H9 (cell line): Measurements from ENCODE around the gene NECTIN1. TPM values are rescaled to one million over a fixed set of nuclear protein-coding genes. Genes with fewer than 3 reads are reported as not detected.

ENCODE experiments used
- DNase-seq: peaks from one replicate; pipeline ENCODE4 v3.0.0-alpha.2; 2017
- H2AFZ ChIP-seq: one replicate; pipeline ENCODE4 v1.6.1; 2013; ENCODE audit warnings: mild to moderate bottlenecking, low read length, control low read depth, moderate library complexity
- H2AK5ac ChIP-seq: 2 replicates; pipeline ENCODE4 v1.6.1; 2013; ENCODE audit warnings: low read length, control low read depth, mixed read lengths; ENCODE audit not compliant: insufficient read length
- H2BK120ac ChIP-seq: one replicate; pipeline ENCODE4 v1.6.1; 2013; ENCODE audit warnings: low read depth, mild to moderate bottlenecking, low read length, control low read depth, inconsistent platforms; ENCODE audit not compliant: poor library complexity, severe bottlenecking
- H2BK12ac ChIP-seq: 2 replicates; pipeline ENCODE4 v1.6.1; 2013; ENCODE audit warnings: low read length, control low read depth, mixed read lengths, low read depth; ENCODE audit not compliant: insufficient read length
- H2BK15ac ChIP-seq: 2 replicates; pipeline ENCODE4 v1.6.1; 2013; ENCODE audit warnings: low read depth, low read length, control low read depth
- H2BK20ac ChIP-seq: one replicate; pipeline ENCODE4 v1.6.1; 2013; ENCODE audit warnings: low read depth, mild to moderate bottlenecking, low read length, control low read depth, inconsistent platforms; ENCODE audit not compliant: poor library complexity, severe bottlenecking
- H2BK5ac ChIP-seq: 2 replicates; pipeline ENCODE4 v1.6.1; 2013; ENCODE audit warnings: low read length, control low read depth, mixed read lengths; ENCODE audit not compliant: insufficient read length
- H3K14ac ChIP-seq: 2 replicates; pipeline ENCODE4 v1.6.1; 2013; ENCODE audit warnings: low read length, control low read depth; ENCODE audit not compliant: insufficient read depth
- H3K18ac ChIP-seq: 2 replicates; pipeline ENCODE4 v1.6.1; 2013; ENCODE audit warnings: low read depth, mild to moderate bottlenecking, mixed read lengths, low read length, control low read depth; ENCODE audit not compliant: insufficient read length
- H3K23ac ChIP-seq: 2 replicates; pipeline ENCODE4 v1.6.1; 2013; ENCODE audit warnings: low read length, control low read depth, mixed read lengths, low read depth; ENCODE audit not compliant: insufficient read length
- H3K23me2 ChIP-seq: 2 replicates; pipeline ENCODE4 v1.6.1; 2013; ENCODE audit warnings: low read depth, mild to moderate bottlenecking, mixed read lengths, low read length, control low read depth; ENCODE audit not compliant: insufficient read length, poor library complexity, severe bottlenecking
- H3K27ac ChIP-seq: 2 replicates; pipeline ENCODE4 v1.5.1; 2013; ENCODE audit warnings: low read length, control low read depth, mixed read lengths, low read depth; ENCODE audit not compliant: insufficient read length
- H3K27me3 ChIP-seq: 2 replicates; pipeline ENCODE4 v1.6.1; 2013; ENCODE audit warnings: low read length, control low read depth, inconsistent platforms; ENCODE audit not compliant: insufficient read depth
- H3K4ac ChIP-seq: 2 replicates; pipeline ENCODE4 v1.6.1; 2013; ENCODE audit warnings: low read depth, mild to moderate bottlenecking, control low read depth, inconsistent platforms, low read length, moderate library complexity
- H3K4me1 ChIP-seq: 2 replicates; pipeline ENCODE4 v1.6.1; 2013; ENCODE audit warnings: low read length, control low read depth, inconsistent platforms; ENCODE audit not compliant: insufficient read depth
- H3K4me2 ChIP-seq: 2 replicates; pipeline ENCODE4 v1.6.1; 2013; ENCODE audit warnings: low read length, control low read depth, mixed read lengths; ENCODE audit not compliant: insufficient read length, insufficient read depth
- H3K56ac ChIP-seq: 2 replicates; pipeline ENCODE4 v1.6.1; 2013; ENCODE audit warnings: low read depth, mild to moderate bottlenecking, mixed read lengths, low read length, control low read depth; ENCODE audit not compliant: insufficient read length
- H3K79me1 ChIP-seq: 2 replicates; pipeline ENCODE4 v1.6.1; 2013; ENCODE audit warnings: low read depth, mild to moderate bottlenecking, moderate library complexity, low read length, control low read depth, inconsistent platforms; ENCODE audit not compliant: insufficient read depth, poor library complexity, severe bottlenecking
- H3K79me2 ChIP-seq: 2 replicates; pipeline ENCODE4 v1.6.1; 2013; ENCODE audit warnings: low read length, control low read depth, inconsistent platforms; ENCODE audit not compliant: insufficient read depth
- H3K9ac ChIP-seq: 2 replicates; pipeline ENCODE4 v1.6.1; 2013; ENCODE audit warnings: low read length, control low read depth, mixed read lengths; ENCODE audit not compliant: insufficient read length; ENCODE audit errors: extremely low read depth
- H3K9me3 ChIP-seq: one replicate; pipeline ENCODE4 v1.6.1; 2013; ENCODE audit warnings: low read depth, low read length, inconsistent platforms; ENCODE audit not compliant: control insufficient read depth
- H3T11ph ChIP-seq: one replicate; pipeline ENCODE4 v1.6.1; 2013; ENCODE audit warnings: mild to moderate bottlenecking, low read length, control low read depth, inconsistent platforms
- H4K20me1 ChIP-seq: one replicate; pipeline ENCODE4 v1.6.1; 2013; ENCODE audit not compliant: control insufficient read depth, insufficient read length, insufficient read depth
- H4K5ac ChIP-seq: 2 replicates; pipeline ENCODE4 v1.6.1; 2013; ENCODE audit warnings: low read depth, mild to moderate bottlenecking, mixed read lengths, low read length, control low read depth; ENCODE audit not compliant: insufficient read length
- H4K8ac ChIP-seq: replicated peaks from 2 replicates; pipeline ENCODE4 v1.6.1; 2013; ENCODE audit warnings: low read length, control low read depth, mixed read lengths, low read depth; ENCODE audit not compliant: insufficient read length
- H4K91ac ChIP-seq: 2 replicates; pipeline ENCODE4 v1.6.1; 2013; ENCODE audit warnings: low read depth, mild to moderate bottlenecking, moderate library complexity, mixed read lengths, low read length, control low read depth; ENCODE audit not compliant: insufficient read length
- H3K27ac Mint-ChIP-seq, 3 experiments: 2 replicates in 2 of 3; 3 replicates in 1 of 3; pipeline ENCODE4 v1.8.0; 2020 to 2021; ENCODE audit warnings: mixed read lengths in 3 of 3, mild to moderate bottlenecking in 1 of 3, moderate library complexity in 1 of 3
- H3K27me3 Mint-ChIP-seq: 2 replicates; pipeline ENCODE4 v1.8.0; 2021; ENCODE audit warnings: low read depth, mild to moderate bottlenecking, moderate library complexity, mixed read lengths
- H3K36me3 Mint-ChIP-seq, 3 experiments: 2 replicates in 2 of 3; 3 replicates in 1 of 3; pipeline ENCODE4 v1.8.0; 2020 to 2021; ENCODE audit warnings: low read depth in 3 of 3, mixed read lengths in 3 of 3; ENCODE audit not compliant: insufficient read depth in 1 of 3
- H3K4me1 Mint-ChIP-seq, 2 experiments: 2 replicates each; pipeline ENCODE4 v1.8.0; 2020; ENCODE audit warnings: mixed read lengths in 2 of 2
- H3K4me3 Mint-ChIP-seq, 2 experiments: 2 replicates in 1 of 2; 3 replicates in 1 of 2; pipeline ENCODE4 v1.8.0; 2020 to 2021; ENCODE audit warnings: mild to moderate bottlenecking in 2 of 2, mixed read lengths in 2 of 2, moderate library complexity in 1 of 2
- H3K9me3 Mint-ChIP-seq, 2 experiments: 2 replicates in 1 of 2; 3 replicates in 1 of 2; pipeline ENCODE4 v1.8.0; 2020; ENCODE audit warnings: mild to moderate bottlenecking in 2 of 2, mixed read lengths in 2 of 2, moderate library complexity in 1 of 2
- CTCF ChIP-seq: fragments of 200-600 bp; sonication (generic); conservative IDR thresholded peaks from 3 replicates; pipeline ENCODE4 v1.8.0; 2021; ENCODE audit warnings: antibody characterized with exemption, mild to moderate bottlenecking
- WGBS: extraction: QIAGEN DNeasy Blood & Tissue Kit; methylation state at CpG from one replicate; pipeline ENCODE4 v1.1.7; 2013; ENCODE audit warnings: missing lambda C conversion rate, low lambda C conversion rate, mixed read lengths; ENCODE audit not compliant: insufficient read length; ENCODE audit errors: extremely low coverage; 5-methylcytosine and 5-hydroxymethylcytosine counted together
- total RNA-seq: library from RNA; stranded (reverse); gene quantifications from 2 replicates; pipeline ENCODE4 v1.2.1, GENCODE V29; 2021

Gene NECTIN1
- total RNA-seq, 1 experiment from 2014 or later = 113 TPM

GRCh38 chr11:119691701-119692539 lies 37.1 kb downstream of the NECTIN1 start:
- no peak for TF ChIP-seq CTCF

More at GRCh38 chr11:119691701-119692539, 37.1 kb downstream of the NECTIN1 start:
- Histone ChIP-seq H3K4ac (no peak overlapping the region), H4K8ac (no peak overlapping the region), H3K27ac (no peak overlapping the region), H3K9ac (no peak overlapping the region), H3K23me2 (no peaks in the 10 kb centered on the region), H2BK5ac (no peak overlapping the region), H2BK12ac (no peak overlapping the region), H4K91ac (no peak overlapping the region), H2BK15ac (no peak overlapping the region), H2BK120ac (no peak overlapping the region), H3K23ac (no peak overlapping the region), H4K20me1 (peaks cover 5% of the 10 kb centered on the region), H3K4me1 (peaks cover 23% of the 10 kb centered on the region), H3K27me3 (no peaks in the 10 kb centered on the region), H3K4me2 (no peak overlapping the region), H3K79me2 (peaks cover 13% of the 10 kb centered on the region; the same call in 1 of the 2 replicates), H2AK5ac (no peak overlapping the region), H2BK20ac (no peak overlapping the region), H2AFZ (no peak overlapping the region), H3K79me1 (peaks cover 14% of the 10 kb centered on the region), H3K9me3 (no peaks in the 10 kb centered on the region), H3K56ac (no peak overlapping the region), H3K18ac (no peak overlapping the region), H3K14ac (peak overlapping the region; percentile 34; the same call in 1 of the 2 replicates), H4K5ac (no peak overlapping the region), H3T11ph (no peak overlapping the region)
- H3K9me3 Mint-ChIP-seq = no peaks in the 10 kb centered on the region; a peak in 1 of 5 replicates
- peaks cover 82 to 87% of the 10 kb centered on the region in 2 experiments for H3K4me1 Mint-ChIP-seq
- H3K4me3 Mint-ChIP-seq = no peak overlapping the region
- no peaks in the 10 kb centered on the region for H3K36me3 Mint-ChIP-seq
- WGBS = no CpG with 5 or more reads among the region's 27 CpGs
- H3K27me3 Mint-ChIP-seq = peaks cover 2% of the 10 kb centered on the region; the same call in 1 of the 2 replicates
- peak overlapping the region in 1 of 3 experiments; percentile 56; a peak in 3 of 7 replicates for H3K27ac Mint-ChIP-seq
- no peak for DNase-seq
